ENCODE results near the gene RIOK2. TPM values are rescaled to one million over a fixed set of nuclear protein-coding genes. Genes with fewer than 3 reads are reported as not detected.

RIOK2 gene
- total RNA-seq, 3 donors from 2014 or later (not counting 1 experiment from before 2014, with no cell fraction given), result 26.3 to 31.0 (median 28.2) TPM

DNA sequence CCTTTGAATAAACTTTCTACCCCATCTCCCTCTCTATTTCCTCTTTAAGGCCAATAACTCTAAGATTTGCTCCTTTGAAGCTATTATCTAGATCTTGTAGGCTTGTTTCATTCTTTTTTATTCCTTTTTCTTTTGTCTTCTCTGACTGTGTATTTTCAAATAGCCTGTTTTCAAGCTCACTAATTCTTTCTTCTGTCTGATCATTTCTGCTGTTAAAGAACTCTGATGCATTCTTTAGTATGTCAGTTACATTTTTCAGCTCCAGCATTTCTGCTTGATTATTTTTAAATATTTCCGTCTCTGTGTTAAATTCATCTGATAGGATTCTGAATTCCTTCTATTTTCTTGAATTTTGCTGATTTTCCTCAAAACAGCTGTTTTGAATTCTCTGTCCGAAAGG lies 25.4 kb downstream of the RIOK2 start:
- Mint-ChIP-seq H3K27me3 (ENCODE audit: low read depth in 2 of 2) (peaks cover 14 to 33% of the 10 kb centered on the region in 2 donors), H3K36me3 (peaks cover 29% of the 10 kb centered on the region), H3K4me3 (no peak overlapping the region), H3K9me3 (peaks cover 7 to 13% of the 10 kb centered on the region in 2 donors), H3K27ac (no peak overlapping the region), H3K4me1 (no peaks in the 10 kb centered on the region)
- TF ChIP-seq, protein P1, sequence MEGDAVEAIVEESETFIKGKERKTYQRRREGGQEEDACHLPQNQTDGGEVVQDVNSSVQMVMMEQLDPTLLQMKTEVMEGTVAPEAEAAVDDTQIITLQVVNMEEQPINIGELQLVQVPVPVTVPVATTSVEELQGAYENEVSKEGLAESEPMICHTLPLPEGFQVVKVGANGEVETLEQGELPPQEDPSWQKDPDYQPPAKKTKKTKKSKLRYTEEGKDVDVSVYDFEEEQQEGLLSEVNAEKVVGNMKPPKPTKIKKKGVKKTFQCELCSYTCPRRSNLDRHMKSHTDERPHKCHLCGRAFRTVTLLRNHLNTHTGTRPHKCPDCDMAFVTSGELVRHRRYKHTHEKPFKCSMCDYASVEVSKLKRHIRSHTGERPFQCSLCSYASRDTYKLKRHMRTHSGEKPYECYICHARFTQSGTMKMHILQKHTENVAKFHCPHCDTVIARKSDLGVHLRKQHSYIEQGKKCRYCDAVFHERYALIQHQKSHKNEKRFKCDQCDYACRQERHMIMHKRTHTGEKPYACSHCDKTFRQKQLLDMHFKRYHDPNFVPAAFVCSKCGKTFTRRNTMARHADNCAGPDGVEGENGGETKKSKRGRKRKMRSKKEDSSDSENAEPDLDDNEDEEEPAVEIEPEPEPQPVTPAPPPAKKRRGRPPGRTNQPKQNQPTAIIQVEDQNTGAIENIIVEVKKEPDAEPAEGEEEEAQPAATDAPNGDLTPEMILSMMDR (IDR thresholded peaks at IDR 0.05), result no peak
- Histone ChIP-seq H3K27ac (ENCODE audit: low read length) (no peak overlapping the region), H3K27me3 (ENCODE audit: control insufficient read depth, insufficient read depth, low read length) (no peaks in the 10 kb centered on the region), H3K9me3 (ENCODE audit: control insufficient read depth, insufficient read depth, low read length) (peaks cover 7% of the 10 kb centered on the region), H3K4me3 (ENCODE audit: low read length) (no peak overlapping the region), H3K4me1 (ENCODE audit: control insufficient read depth, insufficient read depth, low read length) (no peaks in the 10 kb centered on the region), H3K36me3 (ENCODE audit: control insufficient read depth, insufficient read depth, low read length) (peaks cover 23% of the 10 kb centered on the region)
- ATAC-seq, result no peak
- intact Hi-C loops (cut with micrococcal nuclease), result no loop called here
- DNase-seq, result no peak
- 100% methylated on average over 1 of the region's 2 CpGs for WGBS (ENCODE audit: insufficient coverage)

DNA sequence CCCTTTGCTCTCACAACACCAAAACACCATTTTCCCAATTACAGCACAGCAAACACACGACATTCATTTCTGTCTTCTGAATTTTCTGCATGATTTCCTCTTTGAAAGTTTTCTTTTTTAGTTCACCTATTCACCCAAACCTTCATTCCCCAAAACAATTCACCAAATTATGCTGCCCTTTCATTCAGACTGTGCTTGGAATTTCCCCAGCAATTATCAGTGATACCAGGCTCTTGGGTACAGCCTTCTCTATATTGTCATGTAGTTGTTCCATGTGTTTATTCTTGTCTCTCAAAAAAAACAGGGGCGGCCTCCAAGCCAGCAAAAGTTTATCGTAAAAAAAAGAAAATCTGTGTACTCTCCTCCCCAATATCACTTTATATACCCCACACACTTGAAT lies 31.7 kb downstream of the RIOK2 start:
- H3K27ac Mint-ChIP-seq, result no peak overlapping the region
- Histone ChIP-seq H3K27ac (ENCODE audit: low read length) (no peak overlapping the region), H3K4me3 (ENCODE audit: low read length) (no peak overlapping the region), H3K4me1 (ENCODE audit: control insufficient read depth, insufficient read depth, low read length) (no peaks in the 10 kb centered on the region), H3K36me3 (ENCODE audit: control insufficient read depth, insufficient read depth, low read length) (no peaks in the 10 kb centered on the region), H3K27me3 (ENCODE audit: control insufficient read depth, insufficient read depth, low read length) (no peaks in the 10 kb centered on the region), H3K9me3 (ENCODE audit: control insufficient read depth, insufficient read depth, low read length) (no peaks in the 10 kb centered on the region)
- peaks cover 3 to 10% of the 10 kb centered on the region in 2 donors for H3K27me3 Mint-ChIP-seq (ENCODE audit: low read depth in 2 of 2)
- intact Hi-C loops (cut with micrococcal nuclease), result no loop called here
- ATAC-seq (no peak), DNase-seq (no peak)
- peaks cover 1% of the 10 kb centered on the region for H3K36me3 Mint-ChIP-seq
- H3K4me1 Mint-ChIP-seq, result no peaks in the 10 kb centered on the region
- H3K4me3 Mint-ChIP-seq, result no peak overlapping the region
- whole genome bisulfite sequencing (ENCODE audit: insufficient coverage), result 72% methylated on average over 2 of the region's 3 CpGs
- H3K9me3 Mint-ChIP-seq, result no peaks in the 10 kb centered on the region
- TF ChIP-seq, protein P1 (IDR thresholded peaks at IDR 0.05), result no peak

DNA sequence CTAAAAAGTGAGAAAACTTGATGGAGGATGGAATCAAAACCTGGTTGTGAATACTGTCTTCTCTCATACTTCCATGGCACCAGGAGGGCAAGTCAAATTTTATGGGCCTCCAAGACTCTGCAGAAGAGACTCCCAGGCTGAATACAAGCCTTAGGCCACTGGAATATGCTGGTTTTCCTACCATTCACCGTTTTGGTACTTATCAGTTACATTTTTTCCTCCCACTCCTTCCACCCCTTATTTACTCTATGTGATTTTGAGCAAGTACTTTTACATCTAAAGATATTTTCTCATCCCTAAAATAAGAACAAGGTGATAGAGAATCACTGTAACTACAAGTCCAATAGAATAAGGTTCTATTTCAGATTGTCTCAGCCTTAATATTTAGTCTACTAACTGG lies 32.6 kb downstream of the RIOK2 start:
- Histone ChIP-seq H3K27ac (ENCODE audit: low read length) (no peak overlapping the region), H3K4me1 (ENCODE audit: control insufficient read depth, insufficient read depth, low read length) (no peaks in the 10 kb centered on the region), H3K27me3 (ENCODE audit: control insufficient read depth, insufficient read depth, low read length) (no peaks in the 10 kb centered on the region), H3K4me3 (ENCODE audit: low read length) (no peak overlapping the region), H3K36me3 (ENCODE audit: control insufficient read depth, insufficient read depth, low read length) (no peaks in the 10 kb centered on the region), H3K9me3 (ENCODE audit: control insufficient read depth, insufficient read depth, low read length) (no peaks in the 10 kb centered on the region)
- DNase-seq (no peak), ATAC-seq (no peak)
- no peaks in the 10 kb centered on the region for H3K36me3 Mint-ChIP-seq
- no peaks in the 10 kb centered on the region for H3K9me3 Mint-ChIP-seq
- 88% methylated on average over 1 of the region's 1 CpG for WGBS (ENCODE audit: insufficient coverage)
- H3K27me3 Mint-ChIP-seq (ENCODE audit: low read depth in 2 of 2), result peaks cover 0 to under 1% of the 10 kb centered on the region in 2 donors
- no peak overlapping the region for H3K27ac Mint-ChIP-seq
- intact Hi-C loops (cut with micrococcal nuclease), result no loop called here
- TF ChIP-seq, protein P1 (IDR thresholded peaks at IDR 0.05), result no peak
- no peak overlapping the region for H3K4me3 Mint-ChIP-seq
- H3K4me1 Mint-ChIP-seq, result no peaks in the 10 kb centered on the region

DNA sequence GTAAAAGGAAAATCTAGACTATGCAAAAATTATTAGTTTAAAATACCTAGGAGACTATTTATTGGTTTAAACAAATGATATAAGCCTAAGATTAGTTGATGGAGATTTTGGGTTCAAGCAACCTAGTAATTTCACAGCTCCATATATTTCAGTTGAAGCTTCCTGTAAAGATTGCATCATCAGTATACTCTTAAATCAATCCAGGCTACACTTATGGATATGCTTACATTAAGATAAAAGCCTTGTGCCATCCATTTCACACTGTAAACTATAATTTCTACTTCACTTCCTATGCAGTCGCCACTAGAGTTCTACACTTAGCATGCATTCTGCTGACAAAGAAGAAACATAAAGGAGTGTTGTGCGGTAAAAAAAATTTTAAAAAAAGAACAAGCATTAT lies 33.3 kb downstream of the RIOK2 start:
- ATAC-seq, result no peak
- no peaks in the 10 kb centered on the region for H3K9me3 Mint-ChIP-seq
- intact Hi-C loops (cut with micrococcal nuclease), result no loop called here
- no peaks in the 10 kb centered on the region for H3K27me3 ChIP-seq (ENCODE audit: control insufficient read depth, insufficient read depth, low read length)
- H3K4me1 Mint-ChIP-seq, result no peaks in the 10 kb centered on the region
- no peak overlapping the region for H3K27ac Mint-ChIP-seq
- no peaks in the 10 kb centered on the region for H3K36me3 Mint-ChIP-seq
- H3K36me3 ChIP-seq (ENCODE audit: control insufficient read depth, insufficient read depth, low read length), result no peaks in the 10 kb centered on the region
- no peak overlapping the region for H3K27ac ChIP-seq (ENCODE audit: low read length)
- H3K4me3 ChIP-seq (ENCODE audit: low read length), result no peak overlapping the region
- TF ChIP-seq, protein P1 (IDR thresholded peaks at IDR 0.05), result no peak
- H3K4me1 ChIP-seq (ENCODE audit: control insufficient read depth, insufficient read depth, low read length), result no peaks in the 10 kb centered on the region
- no peaks in the 10 kb centered on the region for H3K27me3 Mint-ChIP-seq (ENCODE audit: low read depth in 2 of 2)
- DNase-seq, result no peak
- no peak overlapping the region for H3K4me3 Mint-ChIP-seq
- no peaks in the 10 kb centered on the region for H3K9me3 ChIP-seq (ENCODE audit: control insufficient read depth, insufficient read depth, low read length)
- WGBS (ENCODE audit: insufficient coverage), result 40% methylated on average over 1 of the region's 2 CpGs

Measured in natural killer cell (primary cell).